Measurements from ENCODE around the gene SRSF1.

GRCh38 chr17:58002154-58002948 lies 4.7 kb downstream of the SRSF1 start:
- TF ChIP-seq POLR2A (IDR thresholded peaks at IDR 0.05; ENCODE audit: low read length) (no peak), HDAC2 (IDR thresholded peaks at IDR 0.05) (no peak), CHD2 (IDR thresholded peaks at IDR 0.05; ENCODE audit: low read length, partially characterized antibody) (no peak), PHF8 (IDR thresholded peaks at IDR 0.05; ENCODE audit: borderline replicate concordance, low read depth) (no peak), FOSL2 (IDR thresholded peaks at IDR 0.05) (no peak), FOSL2 (CRISPR knock-in tag; IDR thresholded peaks at IDR 0.05) (0 out of 2 replicates have a peak, but pooled peaks have one; percentile 4), GATA3 (IDR thresholded peaks at IDR 0.05; ENCODE audit: borderline replicate concordance) (no peak), RNF2 (IDR thresholded peaks at IDR 0.05; ENCODE audit: borderline replicate concordance, low read depth) (no peak), CBX8 (IDR thresholded peaks at IDR 0.05) (no peak)
- TF ChIP-seq, protein P1, sequence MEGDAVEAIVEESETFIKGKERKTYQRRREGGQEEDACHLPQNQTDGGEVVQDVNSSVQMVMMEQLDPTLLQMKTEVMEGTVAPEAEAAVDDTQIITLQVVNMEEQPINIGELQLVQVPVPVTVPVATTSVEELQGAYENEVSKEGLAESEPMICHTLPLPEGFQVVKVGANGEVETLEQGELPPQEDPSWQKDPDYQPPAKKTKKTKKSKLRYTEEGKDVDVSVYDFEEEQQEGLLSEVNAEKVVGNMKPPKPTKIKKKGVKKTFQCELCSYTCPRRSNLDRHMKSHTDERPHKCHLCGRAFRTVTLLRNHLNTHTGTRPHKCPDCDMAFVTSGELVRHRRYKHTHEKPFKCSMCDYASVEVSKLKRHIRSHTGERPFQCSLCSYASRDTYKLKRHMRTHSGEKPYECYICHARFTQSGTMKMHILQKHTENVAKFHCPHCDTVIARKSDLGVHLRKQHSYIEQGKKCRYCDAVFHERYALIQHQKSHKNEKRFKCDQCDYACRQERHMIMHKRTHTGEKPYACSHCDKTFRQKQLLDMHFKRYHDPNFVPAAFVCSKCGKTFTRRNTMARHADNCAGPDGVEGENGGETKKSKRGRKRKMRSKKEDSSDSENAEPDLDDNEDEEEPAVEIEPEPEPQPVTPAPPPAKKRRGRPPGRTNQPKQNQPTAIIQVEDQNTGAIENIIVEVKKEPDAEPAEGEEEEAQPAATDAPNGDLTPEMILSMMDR (IDR thresholded peaks at IDR 0.05): no peak
- TF ChIP-seq, protein P2, sequence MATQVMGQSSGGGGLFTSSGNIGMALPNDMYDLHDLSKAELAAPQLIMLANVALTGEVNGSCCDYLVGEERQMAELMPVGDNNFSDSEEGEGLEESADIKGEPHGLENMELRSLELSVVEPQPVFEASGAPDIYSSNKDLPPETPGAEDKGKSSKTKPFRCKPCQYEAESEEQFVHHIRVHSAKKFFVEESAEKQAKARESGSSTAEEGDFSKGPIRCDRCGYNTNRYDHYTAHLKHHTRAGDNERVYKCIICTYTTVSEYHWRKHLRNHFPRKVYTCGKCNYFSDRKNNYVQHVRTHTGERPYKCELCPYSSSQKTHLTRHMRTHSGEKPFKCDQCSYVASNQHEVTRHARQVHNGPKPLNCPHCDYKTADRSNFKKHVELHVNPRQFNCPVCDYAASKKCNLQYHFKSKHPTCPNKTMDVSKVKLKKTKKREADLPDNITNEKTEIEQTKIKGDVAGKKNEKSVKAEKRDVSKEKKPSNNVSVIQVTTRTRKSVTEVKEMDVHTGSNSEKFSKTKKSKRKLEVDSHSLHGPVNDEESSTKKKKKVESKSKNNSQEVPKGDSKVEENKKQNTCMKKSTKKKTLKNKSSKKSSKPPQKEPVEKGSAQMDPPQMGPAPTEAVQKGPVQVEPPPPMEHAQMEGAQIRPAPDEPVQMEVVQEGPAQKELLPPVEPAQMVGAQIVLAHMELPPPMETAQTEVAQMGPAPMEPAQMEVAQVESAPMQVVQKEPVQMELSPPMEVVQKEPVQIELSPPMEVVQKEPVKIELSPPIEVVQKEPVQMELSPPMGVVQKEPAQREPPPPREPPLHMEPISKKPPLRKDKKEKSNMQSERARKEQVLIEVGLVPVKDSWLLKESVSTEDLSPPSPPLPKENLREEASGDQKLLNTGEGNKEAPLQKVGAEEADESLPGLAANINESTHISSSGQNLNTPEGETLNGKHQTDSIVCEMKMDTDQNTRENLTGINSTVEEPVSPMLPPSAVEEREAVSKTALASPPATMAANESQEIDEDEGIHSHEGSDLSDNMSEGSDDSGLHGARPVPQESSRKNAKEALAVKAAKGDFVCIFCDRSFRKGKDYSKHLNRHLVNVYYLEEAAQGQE (IDR thresholded peaks at IDR 0.05): no peak
- TF ChIP-seq, protein P3, sequence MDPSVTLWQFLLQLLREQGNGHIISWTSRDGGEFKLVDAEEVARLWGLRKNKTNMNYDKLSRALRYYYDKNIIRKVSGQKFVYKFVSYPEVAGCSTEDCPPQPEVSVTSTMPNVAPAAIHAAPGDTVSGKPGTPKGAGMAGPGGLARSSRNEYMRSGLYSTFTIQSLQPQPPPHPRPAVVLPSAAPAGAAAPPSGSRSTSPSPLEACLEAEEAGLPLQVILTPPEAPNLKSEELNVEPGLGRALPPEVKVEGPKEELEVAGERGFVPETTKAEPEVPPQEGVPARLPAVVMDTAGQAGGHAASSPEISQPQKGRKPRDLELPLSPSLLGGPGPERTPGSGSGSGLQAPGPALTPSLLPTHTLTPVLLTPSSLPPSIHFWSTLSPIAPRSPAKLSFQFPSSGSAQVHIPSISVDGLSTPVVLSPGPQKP (IDR thresholded peaks at IDR 0.05; ENCODE audit: low read depth, low read length): no peak
